Astrocyte of the cerebellum (primary cell): ENCODE measurements around the gene STX16.

Source experiments
- DNase-seq: peaks from one replicate; pipeline ENCODE4 v3.0.0-alpha.2; 2011; ENCODE audit warnings: low read depth
- H3K4me3 ChIP-seq: 2 replicates; pipeline ENCODE4 v1.5.1; 2011; ENCODE audit warnings: mild to moderate bottlenecking, low read depth, low read length, moderate library complexity
- CTCF ChIP-seq: IDR thresholded peaks from 2 replicates; pipeline ENCODE4 v1.5.1; 2012; ENCODE audit warnings: low read length, low read depth, moderate library complexity, mild to moderate bottlenecking; ENCODE audit errors: missing control alignments
- in situ Hi-C: cut with HindIII; loops from 2 replicates; pipeline ENCODE4 v1.10.0; 2017; ENCODE audit warnings: low sequenced_read_pairs

The STX16 gene

GRCh38 chr20:58652606-58653294, 1.7 kb downstream of the STX16 start:
- TF ChIP-seq CTCF: no peak

GRCh38 chr20:58654337-58654736, 3.3 kb downstream of the STX16 start:
- in situ Hi-C loops: loop anchor here (5.0 kb wide), 1 partner anchor 422 kb away; no protein-coding TSS in a partner anchor
- no peak overlapping the region for H3K4me3 ChIP-seq
- TF ChIP-seq CTCF: no peak
- DNase-seq: no peak

More at GRCh38 chr20:58652606-58653294, 1.7 kb downstream of the STX16 start:
- in situ Hi-C loops: loop anchor here (5.0 kb wide), 1 partner anchor 420 kb away; no protein-coding TSS in a partner anchor
- H3K4me3 ChIP-seq: peak overlapping the region; percentile 81
- no peak for DNase-seq

GRCh38 chr20:58655328-58656107, 4.4 kb downstream of the STX16 start:
- no peak overlapping the region for H3K4me3 ChIP-seq
- DNase-seq: no peak
- TF ChIP-seq CTCF: no peak
- in situ Hi-C loops: no loop called here

GRCh38 chr20:58656831-58657230, 5.7 kb downstream of the STX16 start:
- DNase-seq: no peak
- H3K4me3 ChIP-seq: no peak overlapping the region
- in situ Hi-C loops: no loop called here
- TF ChIP-seq CTCF: no peak

- no peak for DNase-seq
- no peak for TF ChIP-seq CTCF
- in situ Hi-C loops: no loop called here
- no peak overlapping the region for H3K4me3 ChIP-seq
These were observed 6.2 kb downstream of the STX16 start for GRCh38 chr20:58657262-58657661.

GRCh38 chr20:58657986-58658385, 6.9 kb downstream of the STX16 start:
- no peak for TF ChIP-seq CTCF
- in situ Hi-C loops: no loop called here
- H3K4me3 ChIP-seq: no peak overlapping the region
- no peak for DNase-seq
